Body of pancreas (tissue), 4 donors: ENCODE measurements around the gene NAMPT.

Experiments
- CTCF ChIP-seq, 7 experiments: fragments of 450-650 bp in 4 of 7; fragments of 200-600 bp in 3 of 7; sonication (generic) in 3 of 7; IDR thresholded peaks; one replicate each; pipeline ENCODE4 v1.5.1; 2016 to 2019; ENCODE audit warnings: antibody characterized with exemption in 7 of 7
- POLR2A ChIP-seq, 3 donors: fragments of 450-650 bp; IDR thresholded peaks; one replicate each; pipeline ENCODE4 v1.6.1; 2016; ENCODE audit warnings: antibody characterized with exemption in 3 of 3, mild to moderate bottlenecking in 2 of 3

DNA sequence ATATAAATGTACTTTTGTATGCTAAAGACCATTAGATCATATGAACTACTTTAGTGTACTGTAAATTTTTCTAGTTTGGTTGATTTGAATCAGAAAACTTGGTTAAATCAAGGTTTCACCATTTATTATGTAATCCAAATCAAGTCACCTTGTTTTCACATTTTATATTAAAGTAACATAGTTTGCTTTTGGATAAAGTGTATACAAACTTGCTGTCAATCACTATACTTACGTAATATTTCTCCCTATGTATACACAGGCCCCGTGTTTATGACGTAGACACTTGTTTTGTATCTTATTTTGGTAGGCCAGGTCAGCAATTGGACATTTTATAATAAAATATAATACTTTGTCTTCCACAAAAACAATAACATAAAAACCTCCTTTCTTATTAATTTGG, 32.2 kb downstream of the NAMPT start:
- no peak for TF ChIP-seq CTCF (IDR thresholded peaks at IDR 0.05)
- TF ChIP-seq POLR2A (IDR thresholded peaks at IDR 0.05) = no peak
